Thoracic aorta (tissue), 2 donors: ENCODE results near the gene FBXO7. TPM values are rescaled to one million over a fixed set of nuclear protein-coding genes. Genes with fewer than 3 reads are reported as not detected.

Source experiments
- ATAC-seq: fragments of 150-250 bp; one replicate; pipeline ENCODE4 v1.8.0; 2017; ENCODE audit warnings: low read depth; ENCODE audit not compliant: insufficient number of reproducible peaks, low FRiP score
- DNase-seq: peaks from one replicate; pipeline ENCODE4 v3.0.0-alpha.2; 2020; ENCODE audit warnings: low spot score
- H3K27ac ChIP-seq, 2 donors: fragments of 200-600 bp; sonication (generic); 1 replicate in 1 of 2; 2 replicates in 1 of 2; pipeline ENCODE4 v1.5.1; 2016; ENCODE audit warnings: mild to moderate bottlenecking in 2 of 2, moderate library complexity in 2 of 2
- H3K27me3 ChIP-seq: fragments of 200-600 bp; sonication (generic); replicated peaks from 2 replicates; pipeline ENCODE4 v1.6.0; 2016; ENCODE audit warnings: mild to moderate bottlenecking; ENCODE audit not compliant: insufficient read depth
- H3K36me3 ChIP-seq: fragments of 200-600 bp; sonication (generic); one replicate; pipeline ENCODE4 v1.5.1; 2016
- H3K4me1 ChIP-seq, 2 donors: fragments of 200-600 bp; sonication (generic); 1 replicate in 1 of 2; 2 replicates in 1 of 2; pipeline versions ENCODE4 v1.5.1 to v1.6.0; 2016; ENCODE audit warnings: low read depth in 2 of 2, mild to moderate bottlenecking in 1 of 2; ENCODE audit not compliant: control insufficient read depth in 1 of 2
- H3K4me3 ChIP-seq: fragments of 200-600 bp; sonication (generic); 2 replicates; pipeline ENCODE4 v1.5.1; 2016; ENCODE audit warnings: mild to moderate bottlenecking
- H3K9me3 ChIP-seq: fragments of 200-600 bp; sonication (generic); 2 replicates; pipeline ENCODE4 v1.5.1; 2016
- CTCF ChIP-seq: fragments of 200-600 bp; sonication (generic); IDR thresholded peaks from one replicate; pipeline ENCODE4 v1.5.1; 2019; ENCODE audit warnings: antibody characterized with exemption
- total RNA-seq, 2 donors: library from RNA; depleted of rRNA; stranded (reverse); fragments of >200 nt; gene quantifications; one replicate each; pipeline versions ENCODE4 v1.1.0 to v1.2.3, GENCODE V29; 2016

FBXO7 gene
- total RNA-seq, 2 donors from 2014 or later, result 75.7 to 81.3 TPM

- H3K36me3 ChIP-seq, result peaks cover 32% of the 10 kb centered on the region
- H3K4me3 ChIP-seq, result no peak overlapping the region
- H3K27ac ChIP-seq, result no peak overlapping the region
- H3K4me1 ChIP-seq, result no peaks in the 10 kb centered on the region
- no peak for TF ChIP-seq CTCF
- DNase-seq (no peak), ATAC-seq (no peak)
- no peaks in the 10 kb centered on the region for H3K27me3 ChIP-seq
- no peaks in the 10 kb centered on the region for H3K9me3 ChIP-seq
Observed at GRCh38 chr22:32499666-32500065, 25.1 kb downstream of the FBXO7 start.

GRCh38 chr22:32501836-32502752, 27.5 kb downstream of the FBXO7 start:
- ATAC-seq (no peak), DNase-seq (no peak)
- Histone ChIP-seq H3K4me3 (no peak overlapping the region), H3K9me3 (no peaks in the 10 kb centered on the region), H3K27ac (no peak overlapping the region), H3K27me3 (no peaks in the 10 kb centered on the region), H3K36me3 (peaks cover 14% of the 10 kb centered on the region), H3K4me1 (no peaks in the 10 kb centered on the region)
- no peak for TF ChIP-seq CTCF

- DNase-seq (no peak), ATAC-seq (no peak)
- TF ChIP-seq CTCF, result no peak
- H3K27ac ChIP-seq, result no peak overlapping the region
- H3K4me3 ChIP-seq, result no peak overlapping the region
- no peaks in the 10 kb centered on the region for H3K27me3 ChIP-seq
- no peaks in the 10 kb centered on the region for H3K36me3 ChIP-seq
- H3K4me1 ChIP-seq, result no peaks in the 10 kb centered on the region
- no peaks in the 10 kb centered on the region for H3K9me3 ChIP-seq
Observed at GRCh38 chr22:32509045-32509444, 34.4 kb downstream of the FBXO7 start.

GRCh38 chr22:32511274-32511673, 36.7 kb downstream of the FBXO7 start:
- no peak for TF ChIP-seq CTCF
- ATAC-seq, result no peak
- Histone ChIP-seq H3K27ac (no peak overlapping the region), H3K27me3 (no peaks in the 10 kb centered on the region), H3K36me3 (no peaks in the 10 kb centered on the region), H3K9me3 (no peaks in the 10 kb centered on the region), H3K4me3 (no peak overlapping the region), H3K4me1 (no peaks in the 10 kb centered on the region)
- DNase-seq, result no peak

- no peaks in the 10 kb centered on the region for H3K36me3 ChIP-seq
- H3K9me3 ChIP-seq, result no peaks in the 10 kb centered on the region
- TF ChIP-seq CTCF, result no peak
- ATAC-seq (no peak), DNase-seq (no peak)
- no peak overlapping the region for H3K4me3 ChIP-seq
- no peaks in the 10 kb centered on the region for H3K4me1 ChIP-seq
- no peak overlapping the region for H3K27ac ChIP-seq
- H3K27me3 ChIP-seq, result no peaks in the 10 kb centered on the region
Observed at GRCh38 chr22:32511776-32512175, 37.2 kb downstream of the FBXO7 start.
